ENCODE results near the gene CLP1. TPM values are rescaled to one million over a fixed set of nuclear protein-coding genes. Genes with fewer than 3 reads are reported as not detected.

The CLP1 gene
- total RNA-seq, 1 donor from 2014 or later, result 13.1 TPM

DNA sequence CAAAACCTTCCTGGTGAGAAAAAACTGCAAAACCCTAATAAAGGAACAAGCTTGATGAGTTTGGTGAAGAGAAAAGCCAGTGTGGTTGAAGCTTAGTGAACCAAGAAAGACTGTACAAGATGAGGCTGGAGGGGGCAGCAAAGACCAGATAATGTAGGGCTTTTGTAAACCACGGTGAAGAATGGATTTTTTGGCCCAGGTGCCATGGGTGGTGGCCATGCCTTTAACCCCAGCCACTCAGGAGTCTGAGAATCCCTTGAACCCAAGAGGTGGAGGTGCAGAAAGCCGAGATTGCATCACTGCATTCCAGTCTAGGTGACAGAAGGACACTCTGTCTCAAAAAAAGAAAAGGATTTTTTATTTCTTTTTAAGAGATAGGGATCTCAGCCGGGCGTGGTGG lies 5.3 kb downstream of the CLP1 start:
- TF ChIP-seq, protein P1, sequence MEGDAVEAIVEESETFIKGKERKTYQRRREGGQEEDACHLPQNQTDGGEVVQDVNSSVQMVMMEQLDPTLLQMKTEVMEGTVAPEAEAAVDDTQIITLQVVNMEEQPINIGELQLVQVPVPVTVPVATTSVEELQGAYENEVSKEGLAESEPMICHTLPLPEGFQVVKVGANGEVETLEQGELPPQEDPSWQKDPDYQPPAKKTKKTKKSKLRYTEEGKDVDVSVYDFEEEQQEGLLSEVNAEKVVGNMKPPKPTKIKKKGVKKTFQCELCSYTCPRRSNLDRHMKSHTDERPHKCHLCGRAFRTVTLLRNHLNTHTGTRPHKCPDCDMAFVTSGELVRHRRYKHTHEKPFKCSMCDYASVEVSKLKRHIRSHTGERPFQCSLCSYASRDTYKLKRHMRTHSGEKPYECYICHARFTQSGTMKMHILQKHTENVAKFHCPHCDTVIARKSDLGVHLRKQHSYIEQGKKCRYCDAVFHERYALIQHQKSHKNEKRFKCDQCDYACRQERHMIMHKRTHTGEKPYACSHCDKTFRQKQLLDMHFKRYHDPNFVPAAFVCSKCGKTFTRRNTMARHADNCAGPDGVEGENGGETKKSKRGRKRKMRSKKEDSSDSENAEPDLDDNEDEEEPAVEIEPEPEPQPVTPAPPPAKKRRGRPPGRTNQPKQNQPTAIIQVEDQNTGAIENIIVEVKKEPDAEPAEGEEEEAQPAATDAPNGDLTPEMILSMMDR (conservative IDR thresholded peaks at IDR 0.05; ENCODE audit: low read depth, low read length), result peak; percentile 52
- no peak for DNase-seq (ENCODE audit: low read depth)
- no peak overlapping the region for H3K4me3 ChIP-seq (ENCODE audit: low read depth, low read length)

DNA sequence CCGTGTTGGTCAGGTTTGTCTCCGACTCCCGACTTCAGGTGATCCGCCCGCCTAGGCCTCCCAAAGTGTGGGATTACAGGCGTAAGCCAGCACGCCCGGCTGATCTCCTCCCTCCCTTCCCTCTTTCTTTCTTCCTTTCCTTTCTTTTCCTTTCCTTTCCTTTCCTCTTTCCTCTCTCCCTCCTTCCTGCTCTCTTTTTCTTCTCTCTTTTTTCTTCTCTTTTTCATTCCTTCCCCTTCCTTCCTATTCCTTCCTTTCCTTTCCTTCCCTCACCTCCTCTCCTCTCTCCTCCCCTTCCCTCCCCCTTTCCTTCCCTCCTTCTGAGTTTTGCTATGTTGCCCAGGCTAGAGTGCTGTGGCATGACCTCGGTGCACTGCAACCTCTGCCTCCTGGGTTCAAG lies 6.4 kb downstream of the CLP1 start:
- TF ChIP-seq, protein P1 (conservative IDR thresholded peaks at IDR 0.05; ENCODE audit: low read depth, low read length), result no peak
- DNase-seq (ENCODE audit: low read depth), result no peak
- H3K4me3 ChIP-seq (ENCODE audit: low read depth, low read length), result no peak overlapping the region

DNA sequence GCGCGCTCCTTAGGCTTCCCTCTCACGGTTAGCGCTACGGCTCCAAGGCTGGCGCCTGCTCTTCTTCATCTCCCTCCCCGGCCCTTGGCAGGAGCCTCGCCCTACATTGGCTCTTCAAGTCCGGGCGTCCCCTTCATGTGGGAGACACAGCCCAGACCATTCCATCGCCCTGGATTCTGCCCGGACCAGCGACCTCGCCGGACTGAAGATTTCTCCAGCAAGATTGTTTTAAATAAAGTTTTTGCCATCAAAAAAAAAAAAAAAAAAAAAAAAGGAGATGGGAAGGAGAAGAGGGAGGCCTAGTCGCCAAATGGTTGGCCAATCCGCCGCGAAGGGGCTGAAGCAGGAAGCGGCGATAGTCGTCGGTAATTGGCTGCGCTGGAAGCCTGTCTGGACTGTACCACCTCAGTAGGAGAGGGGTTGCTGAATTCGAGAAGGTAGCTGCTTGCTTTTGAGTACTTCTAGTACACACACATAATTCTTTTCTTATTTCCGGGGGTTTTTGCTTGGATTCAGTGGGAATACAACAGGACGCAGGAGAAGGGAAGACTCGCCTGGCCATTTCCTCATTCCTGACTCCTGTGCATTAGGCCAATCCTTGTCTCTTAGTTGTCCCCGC lies 9.7 kb downstream of the CLP1 start:
- TF ChIP-seq, protein P1 (conservative IDR thresholded peaks at IDR 0.05; ENCODE audit: low read depth, low read length), result no peak
- H3K4me3 ChIP-seq (ENCODE audit: low read depth, low read length), result peak overlapping the region; percentile 76
- DNase-seq (ENCODE audit: low read depth), result peak; percentile 97

DNA sequence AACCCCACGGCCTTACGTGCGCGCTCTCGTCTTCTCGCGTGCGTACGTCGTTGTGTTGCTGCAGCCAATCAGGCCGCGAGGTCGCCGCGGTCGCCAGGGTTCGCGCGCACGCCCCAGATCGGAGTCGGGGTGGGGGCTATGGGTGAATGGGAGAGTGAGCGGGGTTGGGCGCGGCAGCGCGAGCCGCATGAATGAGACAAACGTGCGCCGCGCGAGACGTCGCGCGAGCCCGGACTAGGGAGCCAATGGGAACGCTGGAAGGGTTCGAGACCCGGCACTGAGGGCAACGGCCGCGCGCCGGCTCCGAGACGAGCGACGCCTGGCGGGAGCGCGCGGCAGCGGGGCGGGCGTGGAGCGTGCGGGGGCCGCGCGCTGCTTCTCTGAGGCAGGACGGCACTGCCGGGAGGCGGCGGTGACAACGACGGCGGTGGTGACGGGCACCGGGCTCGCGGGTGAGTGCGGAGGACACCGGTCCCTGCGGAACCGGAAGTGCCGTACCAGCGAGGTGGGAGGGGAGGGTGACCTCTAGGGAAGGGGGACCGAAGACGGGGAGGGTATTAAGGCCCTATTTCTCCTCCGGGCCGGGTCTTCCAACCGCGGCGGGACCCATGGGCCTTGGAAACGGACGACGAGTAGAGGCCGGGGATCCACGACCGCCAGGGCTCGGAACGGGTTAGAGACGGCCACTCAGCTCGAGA lies 10.3 kb downstream of the CLP1 start, which contains the start of gene ZDHHC5:
ZDHHC5 (plus strand) TSS at position 379 of the 698 bp plus-strand sequence. CDS start 4,977 bp downstream, outside the sequence.
- no peak for DNase-seq (ENCODE audit: low read depth)
- H3K4me3 ChIP-seq (ENCODE audit: low read depth, low read length), result peak within 1 kb of the TSS; percentile 76
- TF ChIP-seq, protein P1 (conservative IDR thresholded peaks at IDR 0.05; ENCODE audit: low read depth, low read length), result peak; percentile 41

DNA sequence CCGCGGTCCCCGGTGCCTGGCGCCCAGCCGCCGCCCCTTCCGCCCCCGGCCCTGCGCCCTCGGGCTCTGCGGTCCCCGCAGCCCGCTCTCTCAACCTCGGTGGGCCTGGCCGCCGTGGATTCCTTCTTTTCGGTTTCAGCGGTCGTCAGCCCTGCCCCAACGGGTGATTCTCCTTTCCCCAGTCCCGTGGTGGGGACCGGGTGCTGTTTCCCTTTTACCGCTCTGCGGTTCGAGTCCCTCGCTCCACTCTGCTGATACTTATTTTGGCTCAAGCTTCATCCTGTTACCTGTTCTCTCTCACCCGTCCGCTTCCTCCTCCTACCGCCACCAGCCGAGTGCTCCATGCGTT lies 10.8 kb downstream of the CLP1 start:
- DNase-seq (ENCODE audit: low read depth), result no peak
- TF ChIP-seq, protein P1 (conservative IDR thresholded peaks at IDR 0.05; ENCODE audit: low read depth, low read length), result no peak
- H3K4me3 ChIP-seq (ENCODE audit: low read depth, low read length), result peak overlapping the region; percentile 76

DNA sequence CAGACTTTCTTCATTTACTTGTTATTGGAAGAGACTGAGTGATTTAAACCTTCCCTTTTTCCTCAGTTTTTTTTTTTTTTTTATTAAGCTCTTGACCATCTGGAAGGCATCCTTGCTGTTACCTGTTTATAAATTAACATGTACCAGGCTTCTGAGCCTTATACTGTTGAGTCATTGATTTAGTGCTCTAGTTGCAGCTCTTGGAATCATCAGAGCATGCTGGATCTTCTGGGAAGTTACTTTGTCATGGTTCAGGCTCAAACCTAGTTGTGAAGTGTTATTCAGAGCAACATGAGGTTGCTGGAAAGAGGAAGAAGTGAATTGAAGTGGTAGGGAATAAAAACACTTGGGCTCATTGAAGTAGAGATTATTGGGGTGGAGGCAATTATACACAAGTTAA lies 16.7 kb downstream of the CLP1 start:
- TF ChIP-seq, protein P1 (conservative IDR thresholded peaks at IDR 0.05; ENCODE audit: low read depth, low read length), result no peak
- DNase-seq (ENCODE audit: low read depth), result peak; percentile 83
- no peak overlapping the region for H3K4me3 ChIP-seq (ENCODE audit: low read depth, low read length)

Measured in epithelial cell of proximal tubule (primary cell).